ENCODE results near the gene CD300C.

DNA sequence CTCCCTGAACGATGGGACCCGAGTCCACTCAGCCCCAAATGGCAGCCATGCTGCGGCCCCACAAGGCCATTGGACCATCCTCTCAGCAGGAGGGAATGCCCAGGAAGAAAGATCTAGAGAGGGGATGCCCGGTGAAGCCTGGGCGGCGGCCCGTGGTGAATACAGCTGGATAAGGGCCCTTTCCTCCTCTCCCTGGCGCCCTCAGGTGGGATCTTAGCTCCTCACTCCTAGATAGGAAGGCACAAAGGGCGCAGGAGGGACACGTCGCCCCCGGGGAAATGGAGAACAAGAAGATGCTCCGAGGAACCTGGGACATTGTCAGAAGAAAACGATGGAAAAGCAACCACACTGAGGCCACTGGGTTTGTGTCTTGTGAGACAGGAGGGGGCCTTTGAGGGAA, 2.5 kb downstream of the CD300C start:
- TF ChIP-seq, protein P1, sequence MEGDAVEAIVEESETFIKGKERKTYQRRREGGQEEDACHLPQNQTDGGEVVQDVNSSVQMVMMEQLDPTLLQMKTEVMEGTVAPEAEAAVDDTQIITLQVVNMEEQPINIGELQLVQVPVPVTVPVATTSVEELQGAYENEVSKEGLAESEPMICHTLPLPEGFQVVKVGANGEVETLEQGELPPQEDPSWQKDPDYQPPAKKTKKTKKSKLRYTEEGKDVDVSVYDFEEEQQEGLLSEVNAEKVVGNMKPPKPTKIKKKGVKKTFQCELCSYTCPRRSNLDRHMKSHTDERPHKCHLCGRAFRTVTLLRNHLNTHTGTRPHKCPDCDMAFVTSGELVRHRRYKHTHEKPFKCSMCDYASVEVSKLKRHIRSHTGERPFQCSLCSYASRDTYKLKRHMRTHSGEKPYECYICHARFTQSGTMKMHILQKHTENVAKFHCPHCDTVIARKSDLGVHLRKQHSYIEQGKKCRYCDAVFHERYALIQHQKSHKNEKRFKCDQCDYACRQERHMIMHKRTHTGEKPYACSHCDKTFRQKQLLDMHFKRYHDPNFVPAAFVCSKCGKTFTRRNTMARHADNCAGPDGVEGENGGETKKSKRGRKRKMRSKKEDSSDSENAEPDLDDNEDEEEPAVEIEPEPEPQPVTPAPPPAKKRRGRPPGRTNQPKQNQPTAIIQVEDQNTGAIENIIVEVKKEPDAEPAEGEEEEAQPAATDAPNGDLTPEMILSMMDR (IDR thresholded peaks at IDR 0.05; ENCODE audit: insufficient read depth, low read length, poor library complexity, severe bottlenecking): no peak
- no peak for TF ChIP-seq EZH2phosphoT487 (conservative IDR thresholded peaks at IDR 0.05; ENCODE audit: low read length)

Data from SU-DHL-6 (cell line).